ENCODE measurements around the gene PPP2R1A. TPM values are rescaled to one million over a fixed set of nuclear protein-coding genes. Genes with fewer than 3 reads are reported as not detected.

PPP2R1A gene
- total RNA-seq, 2 experiments from 2014 or later, result 168 to 207 TPM

GRCh38 chr19:52275988-52276387 lies 86.1 kb downstream of the PPP2R1A start:
- no peak for DNase-seq
- CTCF ChIA-PET, result no interaction called here
- Mint-ChIP-seq H3K27ac (no peak overlapping the region), H3K4me1 (peaks cover 21% of the 10 kb centered on the region), H3K27me3 (no peaks in the 10 kb centered on the region), H3K4me3 (no peak overlapping the region), H3K36me3 (peaks cover 84% of the 10 kb centered on the region), H3K9me3 (ENCODE audit: low read depth) (peaks cover 45% of the 10 kb centered on the region)
- no peak for ATAC-seq

GRCh38 chr19:52277471-52277870 lies 87.6 kb downstream of the PPP2R1A start:
- no peak for ATAC-seq
- H3K4me1 Mint-ChIP-seq, result peaks cover 12% of the 10 kb centered on the region
- peaks cover 40% of the 10 kb centered on the region for H3K9me3 Mint-ChIP-seq (ENCODE audit: low read depth)
- H3K27ac Mint-ChIP-seq, result no peak overlapping the region
- H3K4me3 Mint-ChIP-seq, result no peak overlapping the region
- H3K36me3 Mint-ChIP-seq, result peaks cover 84% of the 10 kb centered on the region
- CTCF ChIA-PET, result no interaction called here
- H3K27me3 Mint-ChIP-seq, result no peaks in the 10 kb centered on the region
- no peak for DNase-seq

Small RNAs within 50 kb of the gene (microRNA-seq; reads per million reads assigned to microRNA genes)
- not detected for gene MIR6801

Other genes starting within 250 kb of the PPP2R1A start
- 10 to 100 TPM; 10.2 to 12.7 TPM for gene ZNF350, start 203.2 kb upstream of the PPP2R1A start, total RNA-seq
- 10 to 100 TPM; 11.9 to 13.0 TPM for gene ZNF615, start 181.8 kb upstream of the PPP2R1A start, total RNA-seq
- gene ZNF614, start 161.7 kb upstream of the PPP2R1A start, total RNA-seq, result 10 to 100 TPM in 1 of 2 experiments, 1 to 10 TPM in 1; 8.7 to 11.5 TPM
- gene ZNF432, start 141.2 kb upstream of the PPP2R1A start, total RNA-seq, result 10 to 100 TPM in 1 of 2 experiments, 1 to 10 TPM in 1; 8.8 to 15.1 TPM
- gene ZNF841, start 94.3 kb upstream of the PPP2R1A start, total RNA-seq, result 10 to 100 TPM; 22.3 to 30.4 TPM
- gene ZNF616, start 50.1 kb upstream of the PPP2R1A start, total RNA-seq, result 1 to 10 TPM; 6.8 to 7.8 TPM
- gene ZNF836, start 18.4 kb upstream of the PPP2R1A start, total RNA-seq, result 10 to 100 TPM; 12.6 to 14.6 TPM
- gene ZNF766, start 79.5 kb downstream of the PPP2R1A start, total RNA-seq, result 10 to 100 TPM; 20.6 to 25.8 TPM
- 10 to 100 TPM; 10.6 to 14.3 TPM for gene ZNF480, start 107.1 kb downstream of the PPP2R1A start, total RNA-seq
- 1 to 10 TPM; 1.4 to 2.0 TPM for gene ZNF610, start 146.2 kb downstream of the PPP2R1A start, total RNA-seq
- gene ZNF880, start 179.9 kb downstream of the PPP2R1A start, total RNA-seq, result 10 to 100 TPM; 11.9 to 18.8 TPM
- 10 to 100 TPM; 11.7 to 15.0 TPM for gene ZNF528, start 207.8 kb downstream of the PPP2R1A start, total RNA-seq
- gene ZNF534, start 239.1 kb downstream of the PPP2R1A start, total RNA-seq, result not detected